HG02943 (cell line): ENCODE results near the gene IPO13.

ENCODE experiments used
- ATAC-seq: cut with Tn5 transposase; IDR thresholded peaks from one replicate; pipeline ENCODE4 v1.9.1; 2021; ENCODE audit warnings: mild to moderate bottlenecking, low read depth, moderate library complexity; ENCODE audit not compliant: unreplicated experiment

The IPO13 gene

DNA sequence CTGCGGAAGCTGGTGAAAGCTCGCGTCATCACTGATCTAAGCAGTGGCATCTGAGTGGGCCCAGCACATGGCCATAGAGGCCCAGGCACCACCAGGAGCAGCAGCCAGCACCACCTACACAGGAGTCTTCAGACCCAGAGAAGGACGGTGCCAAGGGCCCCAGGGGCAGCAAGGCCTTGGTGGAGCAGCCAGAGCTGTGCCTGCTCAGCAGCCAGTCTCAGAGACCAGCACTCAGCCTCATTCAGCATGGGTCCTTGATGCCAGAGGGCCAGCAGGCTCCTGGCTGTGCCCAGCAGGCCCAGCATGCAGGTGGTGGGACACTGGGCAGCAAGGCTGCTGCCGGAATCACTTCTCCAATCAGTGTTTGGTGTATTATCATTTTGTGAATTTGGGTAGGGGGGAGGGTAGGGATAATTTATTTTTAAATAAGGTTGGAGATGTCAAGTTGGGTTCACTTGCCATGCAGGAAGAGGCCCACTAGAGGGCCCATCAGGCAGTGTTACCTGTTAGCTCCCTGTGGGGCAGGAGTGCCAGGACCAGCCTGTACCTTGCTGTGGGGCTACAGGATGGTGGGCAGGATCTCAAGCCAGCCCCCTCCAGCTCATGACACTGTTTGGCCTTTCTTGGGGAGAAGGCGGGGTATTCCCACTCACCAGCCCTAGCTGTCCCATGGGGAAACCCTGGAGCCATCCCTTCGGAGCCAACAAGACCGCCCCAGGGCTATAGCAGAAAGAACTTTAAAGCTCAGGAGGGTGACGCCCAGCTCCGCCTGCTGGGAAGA is 16.4 kb upstream of the IPO13 start:
- no peak for ATAC-seq

DNA sequence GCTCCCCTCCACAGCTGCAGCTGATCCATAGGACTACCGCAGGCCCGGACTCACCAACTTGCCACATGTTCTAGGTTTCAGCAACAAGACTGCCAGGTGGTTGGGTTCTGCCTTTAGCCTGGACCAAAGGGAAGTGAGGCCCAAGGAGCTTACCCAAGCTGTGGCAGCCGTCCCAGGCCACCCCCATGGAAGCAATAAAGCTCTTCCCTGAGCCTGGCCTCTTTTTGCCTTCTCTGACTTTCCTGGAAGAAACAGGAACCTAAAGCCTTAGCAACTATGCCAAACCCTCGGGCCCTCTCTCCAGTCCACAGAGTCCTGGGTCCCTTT is 15.8 kb upstream of the IPO13 start:
- ATAC-seq = no peak

DNA sequence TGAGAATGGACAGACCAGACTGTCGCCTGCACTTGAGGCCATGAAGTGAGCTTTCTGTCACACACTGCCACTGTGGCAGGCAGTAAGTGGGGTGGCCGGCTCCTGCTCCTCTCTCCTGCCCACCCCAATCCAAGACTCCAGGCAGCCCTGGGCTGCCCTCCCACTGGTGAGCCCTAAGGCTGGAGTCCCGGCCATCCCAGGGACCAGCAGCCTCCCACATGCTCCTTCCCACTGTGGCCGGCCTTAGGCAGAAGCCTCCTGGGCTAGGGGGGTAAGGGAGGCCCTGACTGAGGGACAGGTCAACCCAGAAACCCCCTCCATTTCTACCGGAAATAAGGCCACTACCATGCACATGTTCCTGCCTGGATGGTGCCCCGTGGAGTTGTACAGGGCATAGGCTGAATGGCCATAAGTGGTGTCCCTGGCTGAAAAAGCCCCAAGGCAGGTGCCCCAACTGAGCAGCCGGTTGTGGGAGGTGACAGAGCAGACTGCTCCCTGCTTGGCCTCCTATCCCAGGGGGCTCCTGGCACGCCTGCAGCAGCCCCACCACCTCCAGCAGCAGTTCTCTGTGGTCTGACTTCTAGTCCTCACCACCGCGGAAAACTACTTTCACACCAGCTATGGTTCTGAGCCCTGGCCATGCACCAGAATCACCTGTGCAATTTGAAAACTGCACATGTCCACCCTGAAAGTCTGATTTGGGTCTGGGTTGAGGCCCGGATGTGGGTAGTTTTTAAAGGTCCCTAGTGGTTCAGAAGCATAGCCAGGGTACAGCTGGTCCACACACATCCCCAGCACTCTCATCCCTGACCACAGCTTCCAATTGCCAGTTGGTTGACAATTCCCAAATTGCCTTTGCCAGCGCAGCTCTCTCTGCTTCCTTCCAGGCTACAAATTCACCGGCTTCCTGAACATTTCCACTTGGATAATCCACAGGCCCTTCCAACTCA is 14.8 kb upstream of the IPO13 start:
- no peak for ATAC-seq

DNA sequence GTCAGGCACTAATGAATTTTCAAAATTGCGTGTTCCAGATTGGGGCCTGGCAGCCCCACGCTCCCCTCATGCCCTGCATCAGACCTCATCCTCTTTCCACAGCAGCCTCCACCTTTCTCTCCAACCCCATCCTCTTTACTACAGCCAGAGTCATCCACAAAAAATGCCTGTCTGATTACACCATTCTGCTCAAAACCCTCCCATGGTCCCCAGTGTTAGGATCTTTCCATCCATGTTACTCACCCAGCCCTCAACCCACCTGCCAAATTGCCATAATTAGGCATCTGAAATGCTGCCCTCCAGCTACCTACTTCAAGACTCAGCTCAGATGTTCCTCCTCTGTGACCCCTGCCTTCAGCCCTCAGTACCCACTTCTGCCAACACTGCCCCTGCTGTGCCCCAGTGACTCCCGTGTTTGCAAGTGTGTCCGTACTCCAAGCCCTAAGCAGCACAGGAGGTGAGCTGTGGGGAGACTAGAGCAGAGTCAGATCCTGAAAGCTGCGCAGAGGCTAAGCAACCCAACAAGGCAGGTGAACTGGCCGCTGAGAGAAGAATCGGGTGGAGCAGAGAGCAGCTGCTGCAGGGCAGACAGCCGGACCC is 13.9 kb upstream of the IPO13 start:
- ATAC-seq = no peak

DNA sequence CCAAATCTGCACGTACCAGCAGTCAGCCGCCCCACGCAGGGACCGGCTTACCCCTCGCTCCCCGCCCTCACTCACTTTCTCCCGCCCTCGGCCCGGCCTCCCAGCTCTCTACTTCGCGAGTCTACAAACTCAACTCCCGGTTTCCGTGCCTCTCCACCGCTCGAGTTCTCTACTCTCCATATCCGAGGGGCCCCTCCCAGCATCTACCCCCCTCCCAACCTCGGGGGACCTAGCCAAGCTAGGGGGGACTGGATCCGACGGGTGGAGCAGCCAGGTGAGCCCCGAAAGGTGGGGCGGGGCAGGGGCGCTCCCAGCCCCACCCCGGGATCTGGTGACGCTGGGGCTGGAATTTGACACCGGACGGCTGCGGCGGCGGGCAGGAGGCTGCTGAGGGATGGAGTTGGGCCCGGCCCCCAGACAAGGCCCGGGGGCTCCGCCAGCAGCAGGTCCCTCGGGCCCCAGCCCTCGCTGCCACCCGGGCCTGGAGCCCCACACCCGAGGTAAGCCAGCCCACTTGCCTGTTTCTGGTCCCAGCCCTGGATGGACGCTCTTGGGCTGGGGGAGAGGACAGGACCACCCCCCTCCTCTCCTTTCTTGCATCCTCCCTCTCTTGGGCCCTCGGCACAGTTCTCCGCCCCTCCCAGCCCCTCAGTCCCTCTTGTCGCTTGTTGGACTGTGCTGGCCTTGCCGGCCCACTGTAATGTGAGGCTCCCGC is 13.2 kb upstream of the IPO13 start, which contains the start of gene ARTN:
Gene ARTN, plus strand, starts transcription at position 416 of the 715 bp plus-strand sequence. CDS start 1,856 bp downstream, outside the sequence.
- no peak for ATAC-seq

DNA sequence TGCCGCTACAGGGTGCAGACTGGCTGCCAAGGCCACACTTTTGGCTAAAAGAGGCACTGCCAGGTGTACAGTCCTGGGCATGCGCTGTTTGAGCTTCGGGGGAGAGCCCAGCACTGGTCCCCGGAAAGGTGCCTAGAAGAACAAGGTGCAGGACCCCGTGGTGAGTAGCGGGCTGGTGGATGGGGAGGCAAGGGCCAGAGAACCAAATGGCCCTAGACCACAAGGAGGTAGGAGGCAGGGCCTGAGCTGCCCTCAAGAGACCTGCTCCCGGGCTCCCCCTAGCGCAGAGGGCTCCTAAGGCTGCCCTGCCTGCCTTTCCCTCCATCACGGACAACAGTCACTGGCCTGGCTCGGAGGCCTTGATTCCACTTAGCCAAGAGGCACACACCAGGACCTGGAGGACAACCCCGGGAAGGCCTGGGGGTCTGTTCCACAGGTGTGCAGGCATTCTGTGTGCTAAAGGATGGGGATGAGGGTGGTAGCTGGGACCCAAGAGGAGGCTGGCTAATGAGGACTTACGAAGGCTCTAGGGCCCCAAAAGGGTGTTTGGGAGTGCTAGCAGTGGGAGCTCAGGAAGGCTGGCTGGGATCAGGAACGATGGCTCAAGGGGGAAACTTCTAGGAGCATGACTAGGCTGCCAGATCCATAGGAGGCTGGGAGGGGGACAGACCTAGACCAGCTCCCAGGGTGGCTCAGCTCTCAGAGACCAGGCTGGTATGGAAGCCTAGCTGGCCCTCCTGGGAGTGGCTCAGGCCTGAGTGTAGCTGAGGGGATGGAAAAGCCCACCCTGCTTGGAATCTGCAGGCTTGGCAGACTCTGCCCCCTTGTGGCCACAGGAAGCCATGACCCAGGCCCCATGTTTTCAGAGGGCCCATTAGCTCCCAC is 12.4 kb upstream of the IPO13 start:
- no peak for ATAC-seq

DNA sequence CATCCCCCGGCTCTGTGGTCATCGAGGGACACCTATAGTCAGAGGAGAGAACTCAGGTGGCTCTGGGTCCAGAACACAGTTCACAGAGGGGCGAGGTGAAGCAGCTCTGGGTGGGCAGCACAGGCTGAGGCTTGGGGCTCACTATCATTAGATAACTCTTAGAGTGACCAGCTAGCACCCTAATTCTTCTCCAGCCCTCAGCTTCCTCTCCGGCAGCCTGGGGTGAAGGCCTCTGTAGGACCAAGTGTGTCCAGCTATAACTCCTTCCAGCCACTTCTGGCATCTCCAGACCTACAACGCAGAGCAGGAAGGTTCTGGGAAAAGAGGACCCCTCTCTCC is 11.8 kb upstream of the IPO13 start:
- no peak for ATAC-seq

DNA sequence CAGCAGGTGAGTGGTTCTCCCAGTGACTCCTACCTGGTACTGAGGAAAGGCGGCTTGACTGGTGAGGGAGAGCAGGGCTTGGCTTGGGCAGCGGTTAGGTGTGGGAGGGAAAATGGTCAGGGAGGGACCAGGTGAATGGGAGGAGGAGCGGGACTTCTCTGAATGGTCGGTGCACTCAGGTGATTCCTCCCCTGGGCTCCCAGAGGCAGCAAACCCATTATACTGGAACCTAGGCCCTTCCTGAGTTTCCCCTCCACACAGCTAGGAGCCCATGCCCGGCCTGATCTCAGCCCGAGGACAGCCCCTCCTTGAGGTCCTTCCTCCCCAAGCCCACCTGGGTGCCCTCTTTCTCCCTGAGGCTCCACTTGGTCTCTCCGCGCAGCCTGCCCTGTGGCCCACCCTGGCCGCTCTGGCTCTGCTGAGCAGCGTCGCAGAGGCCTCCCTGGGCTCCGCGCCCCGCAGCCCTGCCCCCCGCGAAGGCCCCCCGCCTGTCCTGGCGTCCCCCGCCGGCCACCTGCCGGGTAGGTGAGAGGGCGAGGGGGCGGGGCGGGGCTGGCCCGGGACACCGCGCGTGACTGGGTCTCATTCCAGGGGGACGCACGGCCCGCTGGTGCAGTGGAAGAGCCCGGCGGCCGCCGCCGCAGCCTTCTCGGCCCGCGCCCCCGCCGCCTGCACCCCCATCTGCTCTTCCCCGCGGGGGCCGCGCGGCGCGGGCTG is 10.9 kb upstream of the IPO13 start:
- ATAC-seq = no peak

DNA sequence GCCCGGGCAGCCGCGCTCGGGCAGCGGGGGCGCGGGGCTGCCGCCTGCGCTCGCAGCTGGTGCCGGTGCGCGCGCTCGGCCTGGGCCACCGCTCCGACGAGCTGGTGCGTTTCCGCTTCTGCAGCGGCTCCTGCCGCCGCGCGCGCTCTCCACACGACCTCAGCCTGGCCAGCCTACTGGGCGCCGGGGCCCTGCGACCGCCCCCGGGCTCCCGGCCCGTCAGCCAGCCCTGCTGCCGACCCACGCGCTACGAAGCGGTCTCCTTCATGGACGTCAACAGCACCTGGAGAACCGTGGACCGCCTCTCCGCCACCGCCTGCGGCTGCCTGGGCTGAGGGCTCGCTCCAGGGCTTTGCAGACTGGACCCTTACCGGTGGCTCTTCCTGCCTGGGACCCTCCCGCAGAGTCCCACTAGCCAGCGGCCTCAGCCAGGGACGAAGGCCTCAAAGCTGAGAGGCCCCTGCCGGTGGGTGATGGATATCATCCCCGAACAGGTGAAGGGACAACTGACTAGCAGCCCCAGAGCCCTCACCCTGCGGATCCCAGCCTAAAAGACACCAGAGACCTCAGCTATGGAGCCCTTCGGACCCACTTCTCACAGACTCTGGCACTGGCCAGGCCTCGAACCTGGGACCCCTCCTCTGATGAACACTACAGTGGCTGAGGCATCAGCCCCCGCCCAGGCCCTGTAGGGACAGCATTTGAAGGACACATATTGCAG is 10.2 kb upstream of the IPO13 start:
- ATAC-seq = no peak

DNA sequence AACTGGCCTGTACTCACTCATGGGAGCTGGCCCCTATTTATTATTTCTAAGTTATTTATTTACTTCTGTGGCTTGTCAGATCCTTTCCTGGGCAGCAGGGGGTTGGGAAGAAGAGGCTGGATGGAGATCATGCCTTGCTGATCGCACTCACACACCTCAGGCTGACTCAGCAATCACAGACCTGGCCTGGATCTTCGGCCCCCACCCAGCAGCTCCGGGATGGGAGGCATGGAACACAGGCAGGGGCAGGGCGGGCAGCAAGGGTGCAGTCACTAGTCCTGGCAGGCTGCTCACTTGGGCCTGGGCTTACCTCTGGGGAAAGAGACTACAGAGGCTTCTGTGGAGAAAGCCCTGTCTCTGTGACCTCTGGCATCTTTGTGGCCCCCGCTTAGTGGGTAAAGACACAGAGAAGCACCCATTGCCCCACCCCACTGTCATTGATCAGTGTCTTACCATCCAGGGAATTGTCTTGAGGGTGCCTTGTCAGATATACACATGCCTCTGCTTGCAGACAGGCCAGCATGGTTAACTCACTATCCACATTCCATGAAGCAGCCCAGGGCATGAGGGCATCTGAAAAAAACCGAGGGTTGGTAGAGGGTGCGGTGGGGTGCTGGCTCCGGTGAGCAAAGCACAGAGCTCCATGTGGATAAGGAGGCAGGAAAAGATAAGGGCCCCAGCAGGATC is 9.4 kb upstream of the IPO13 start:
- ATAC-seq = no peak

DNA sequence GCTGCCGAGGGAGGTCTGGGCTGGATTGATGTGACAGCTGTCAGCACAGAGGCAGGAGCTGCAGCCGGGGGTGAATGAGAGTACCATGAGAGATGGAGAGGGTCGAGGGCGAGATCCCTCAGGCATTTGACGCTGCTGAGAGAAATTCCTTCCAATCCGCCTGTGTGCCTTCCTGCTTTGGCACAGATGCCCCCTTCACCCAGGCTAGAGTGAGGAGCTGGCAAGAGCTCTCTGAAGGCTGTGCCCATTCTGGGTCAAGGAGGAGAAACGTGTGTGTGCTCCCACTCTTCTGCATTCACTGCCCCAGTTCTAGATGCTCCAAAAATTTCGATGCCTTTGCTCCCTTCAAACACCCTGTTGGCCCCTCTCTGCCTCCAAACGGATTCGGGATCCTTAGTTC is 8.4 kb upstream of the IPO13 start:
- no peak for ATAC-seq

DNA sequence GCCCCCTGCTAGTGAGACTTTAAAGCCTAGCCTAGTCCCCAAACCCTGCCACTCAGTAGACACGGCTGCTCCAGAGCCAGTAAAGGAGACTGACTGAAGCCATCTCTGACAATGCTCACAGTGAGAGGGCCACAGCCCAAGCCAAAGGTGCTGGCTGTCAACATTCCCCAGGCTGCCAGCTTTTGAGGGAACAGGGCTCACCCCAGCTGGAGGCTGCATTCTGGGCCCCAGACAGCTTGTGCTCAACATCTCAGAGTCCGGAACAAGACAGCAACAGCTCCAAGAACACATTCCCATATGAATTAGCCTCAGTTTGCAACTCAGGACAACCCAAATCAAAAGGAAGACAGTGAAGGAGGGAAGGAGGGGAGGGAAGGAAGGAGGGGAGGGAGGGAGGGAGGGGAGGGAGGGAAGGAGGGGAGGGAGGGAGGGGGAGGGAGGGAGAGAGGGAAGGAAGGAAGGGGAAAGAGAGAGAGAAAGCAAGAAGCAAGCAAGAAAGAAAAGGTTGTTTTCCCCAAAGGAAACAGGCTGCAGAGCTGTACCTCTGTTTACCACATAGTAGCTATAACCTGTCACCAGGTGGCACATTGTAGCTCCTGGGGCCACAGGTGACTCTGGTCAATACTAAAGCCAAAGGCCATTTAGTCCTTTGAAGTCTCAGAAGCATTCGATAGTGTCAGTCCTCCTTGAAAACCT is 7.7 kb upstream of the IPO13 start:
- ATAC-seq = no peak

DNA sequence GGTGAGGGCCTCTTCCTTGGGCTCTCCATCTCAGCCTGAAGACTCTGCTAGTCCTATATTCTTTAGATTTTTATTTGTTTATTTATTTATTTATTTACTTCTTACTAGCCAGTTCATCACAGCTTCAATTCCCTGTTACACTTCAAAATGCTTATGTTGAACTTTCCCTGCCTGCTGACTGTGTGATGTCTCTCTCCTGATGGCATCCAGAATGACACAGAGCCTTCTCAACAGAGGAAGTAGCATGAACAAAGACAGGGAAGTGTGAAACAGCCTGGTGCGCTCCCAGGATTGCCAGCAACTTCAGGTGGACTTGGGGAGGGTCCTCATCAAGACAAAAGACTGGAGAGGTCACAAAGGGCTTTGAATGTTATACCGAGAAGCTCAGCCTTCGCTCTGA is 4.3 kb upstream of the IPO13 start:
- ATAC-seq = no peak

DNA sequence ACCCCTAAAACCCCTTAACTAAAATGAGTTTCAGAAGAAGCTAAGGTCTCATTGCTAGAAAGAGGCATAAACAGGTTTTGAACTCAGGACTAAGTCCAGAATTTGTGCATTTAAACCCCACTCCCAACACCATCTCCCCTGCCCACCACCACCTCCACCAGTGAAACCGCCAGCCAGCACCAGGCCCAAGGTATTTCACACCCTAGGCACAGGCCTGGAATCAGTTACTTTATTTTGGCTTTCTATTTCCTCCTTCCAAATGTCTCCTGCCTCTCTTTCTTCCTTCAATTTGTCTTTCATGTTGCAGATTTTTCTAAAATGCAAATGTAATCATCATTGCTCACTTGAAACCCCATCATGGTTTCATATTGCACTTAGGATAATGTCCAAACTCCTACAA is 1.9 kb upstream of the IPO13 start:
- no peak for ATAC-seq

DNA sequence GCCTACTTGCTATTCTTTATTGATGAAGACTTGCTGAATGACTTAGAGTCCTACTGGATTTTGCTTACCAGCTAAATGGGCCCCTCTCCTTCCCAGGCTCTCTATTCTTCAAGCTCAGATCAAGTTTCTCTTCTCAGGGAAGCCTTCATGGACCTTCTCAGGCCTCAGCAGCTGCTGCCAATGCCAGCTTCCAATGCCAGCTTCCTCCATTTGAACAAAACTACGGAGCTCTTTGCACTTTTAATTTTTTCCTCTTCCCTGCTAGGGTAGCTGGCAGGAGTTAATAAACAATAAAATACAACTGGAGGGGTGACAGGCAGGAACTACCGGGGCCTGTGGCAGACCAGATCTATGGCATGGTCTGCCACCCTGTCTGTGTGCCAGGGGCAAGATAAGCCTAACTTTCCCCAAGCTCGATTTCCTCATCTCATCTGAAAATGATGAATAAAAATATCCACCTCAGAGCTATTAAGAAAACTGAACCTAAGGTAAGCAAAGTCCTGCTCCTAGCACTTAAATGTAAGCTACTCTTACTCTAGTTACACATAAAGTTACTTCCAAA is 995 bp upstream of the IPO13 start:
- no peak for ATAC-seq

DNA sequence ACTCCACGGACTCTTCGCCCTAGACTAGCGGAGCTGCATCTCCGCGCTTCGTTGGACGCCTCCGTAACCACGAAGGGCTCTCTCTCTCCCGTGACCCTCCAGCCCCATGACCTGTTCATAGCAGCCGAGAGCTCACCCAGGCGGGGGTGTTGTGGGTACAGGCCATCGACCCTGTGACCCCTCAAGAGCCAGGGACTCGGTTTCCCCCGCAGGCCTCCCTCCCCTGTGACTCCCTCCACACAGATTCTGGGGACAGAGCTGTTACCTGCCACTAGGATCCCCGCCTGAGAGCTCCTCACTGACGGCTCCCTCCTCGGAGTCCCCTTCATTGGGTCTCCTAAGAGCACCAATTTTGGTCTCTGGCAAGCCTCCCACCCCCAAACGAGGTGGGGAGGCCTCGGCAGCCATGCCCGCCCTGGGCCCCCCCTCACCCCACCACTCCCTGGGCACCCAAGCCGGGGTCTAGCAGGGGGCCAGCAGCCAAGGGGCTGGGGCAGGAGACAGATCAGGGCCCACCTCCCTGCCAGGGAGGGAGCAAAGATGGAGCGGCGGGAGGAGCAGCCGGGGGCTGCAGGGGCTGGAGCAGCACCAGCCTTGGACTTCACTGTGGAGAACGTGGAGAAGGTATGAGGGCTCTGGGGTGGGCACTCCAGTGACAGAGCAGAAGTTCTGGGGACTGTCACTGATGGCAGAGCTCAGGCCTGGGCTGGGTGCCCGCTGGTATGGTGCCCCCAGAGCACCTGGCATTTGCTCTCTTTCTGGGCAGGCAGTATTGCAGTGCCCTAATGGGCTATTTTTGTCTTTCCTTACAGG is 517 bp downstream of the IPO13 start:
- ATAC-seq = peak; percentile 3
